ENCODE data around the gene CCL7.

CCL7 gene

GRCh38 chr17:34287875-34288274, 17.9 kb downstream of the CCL7 start:
- DNase-seq (ENCODE audit: low read depth in 2 of 2) = no peak

DNA sequence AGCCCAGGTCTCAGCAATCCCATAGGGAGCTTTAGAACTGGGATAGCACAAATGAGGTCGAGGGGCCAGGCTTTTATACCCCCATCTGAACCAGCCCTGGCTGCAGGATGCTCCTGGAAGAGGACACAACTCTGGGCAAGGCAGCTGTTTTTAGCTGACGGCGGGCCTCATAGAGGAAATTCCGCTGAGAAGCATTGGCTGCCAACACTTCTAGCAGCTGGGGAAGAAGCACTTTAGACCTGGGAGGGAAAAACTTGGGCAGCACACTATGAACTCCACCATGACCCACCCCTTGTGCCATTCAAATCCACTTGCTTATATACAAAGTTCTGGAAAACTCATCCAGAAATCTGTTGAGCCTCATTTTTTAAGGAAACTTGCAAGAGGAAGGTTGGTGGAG, 20.6 kb downstream of the CCL7 start:
- no peak for DNase-seq (ENCODE audit: low read depth in 2 of 2)

- DNase-seq (ENCODE audit: low read depth in 2 of 2) = no peak
Measured at GRCh38 chr17:34291721-34292348, 21.8 kb downstream of the CCL7 start.

DNA sequence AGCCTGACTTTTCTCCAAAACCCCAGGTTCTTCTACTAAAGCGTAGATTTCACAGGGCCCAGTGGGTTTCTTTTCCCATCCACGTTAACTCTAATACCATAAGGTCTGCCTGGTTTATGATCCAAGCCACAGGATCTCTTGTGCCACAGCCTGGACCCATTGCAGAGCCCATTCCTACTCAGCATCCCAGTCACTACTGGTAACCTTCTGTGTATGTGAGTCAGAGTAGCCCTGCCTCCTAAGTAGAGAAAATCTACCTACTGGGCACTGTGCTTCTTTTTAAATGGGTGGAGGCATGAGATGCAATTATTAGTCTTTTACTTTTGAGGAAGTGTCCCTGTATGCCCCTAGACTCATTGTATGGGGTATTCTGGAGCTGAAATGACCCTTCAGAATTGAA, 29.0 kb downstream of the CCL7 start:
- no peak for DNase-seq (ENCODE audit: low read depth in 2 of 2)

GRCh38 chr17:34299956-34300577, 30.0 kb downstream of the CCL7 start:
- no peak for DNase-seq (ENCODE audit: low read depth in 2 of 2)

DNA sequence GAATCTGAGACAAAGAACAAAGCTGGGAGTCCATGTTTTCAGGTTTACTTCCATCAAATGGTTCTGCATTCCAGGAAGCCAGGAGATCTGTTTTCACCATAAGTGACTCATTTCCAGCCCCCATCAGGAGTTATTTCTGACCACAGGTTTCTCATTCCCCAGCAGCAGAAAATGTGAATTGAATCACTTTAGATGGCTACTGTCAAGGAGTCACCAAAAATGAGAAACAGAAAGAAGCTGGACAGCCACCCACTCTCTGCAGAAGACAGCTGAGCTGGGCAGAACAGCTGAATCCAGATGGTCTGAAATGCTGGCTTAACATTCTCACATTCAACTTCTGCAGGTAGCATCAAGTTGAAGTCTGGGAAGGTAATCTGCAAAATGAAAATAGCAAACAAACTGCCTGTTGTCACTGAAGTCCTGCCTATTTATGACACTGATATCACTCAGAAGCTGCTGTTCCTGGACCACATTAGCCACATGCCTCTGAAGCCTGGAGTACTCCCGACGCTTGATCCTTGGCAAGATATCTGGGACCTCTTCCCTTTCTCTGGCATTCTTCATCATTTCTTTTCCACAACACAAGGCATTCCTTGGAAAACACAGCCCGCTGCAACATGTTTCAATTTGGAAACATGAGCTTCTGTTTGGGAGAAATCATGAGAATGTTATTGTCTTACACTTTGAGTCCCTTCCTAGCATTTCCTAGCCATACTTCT, 30.8 kb downstream of the CCL7 start:
- no peak for DNase-seq (ENCODE audit: low read depth in 2 of 2)

DNA sequence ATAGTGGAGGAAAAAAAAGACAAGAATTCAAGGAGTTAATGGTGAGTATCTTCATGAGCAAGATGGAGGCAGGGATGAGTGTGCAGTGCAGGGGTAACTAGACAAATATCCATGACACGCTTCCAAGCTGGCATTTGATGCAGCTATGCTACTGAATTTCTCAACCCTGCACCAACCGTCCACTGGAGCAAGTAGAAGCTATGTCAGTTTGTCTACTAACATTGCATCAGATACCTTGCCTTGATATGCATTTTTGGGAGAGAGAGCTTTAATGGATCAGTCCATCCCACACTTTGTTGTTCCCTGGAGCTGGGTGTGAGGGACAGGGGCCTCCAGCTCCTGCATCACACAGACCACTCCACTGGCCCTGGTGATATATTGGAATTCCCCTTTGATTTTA, 32.0 kb downstream of the CCL7 start:
- DNase-seq (ENCODE audit: low read depth in 2 of 2) = no peak

DNA sequence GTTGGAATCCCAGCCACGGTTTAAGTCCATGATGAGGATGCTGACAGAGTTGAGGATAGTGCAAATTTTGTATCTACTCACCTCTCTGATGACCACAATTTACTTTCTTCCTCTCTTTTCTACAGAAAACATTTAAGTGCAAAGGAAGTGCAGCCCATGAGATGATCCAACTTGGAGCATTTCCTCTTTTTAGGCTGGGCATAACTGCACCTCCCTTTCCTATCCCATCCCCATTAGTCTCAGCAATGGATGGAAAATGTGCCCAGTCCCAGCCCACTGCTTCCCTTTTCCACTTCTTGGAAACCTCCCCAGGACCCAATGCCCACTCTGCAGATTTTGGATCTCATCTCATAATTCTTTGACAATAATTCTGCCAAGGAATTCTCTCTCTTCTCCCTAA, 32.6 kb downstream of the CCL7 start:
- no peak for DNase-seq (ENCODE audit: low read depth in 2 of 2)

DNA sequence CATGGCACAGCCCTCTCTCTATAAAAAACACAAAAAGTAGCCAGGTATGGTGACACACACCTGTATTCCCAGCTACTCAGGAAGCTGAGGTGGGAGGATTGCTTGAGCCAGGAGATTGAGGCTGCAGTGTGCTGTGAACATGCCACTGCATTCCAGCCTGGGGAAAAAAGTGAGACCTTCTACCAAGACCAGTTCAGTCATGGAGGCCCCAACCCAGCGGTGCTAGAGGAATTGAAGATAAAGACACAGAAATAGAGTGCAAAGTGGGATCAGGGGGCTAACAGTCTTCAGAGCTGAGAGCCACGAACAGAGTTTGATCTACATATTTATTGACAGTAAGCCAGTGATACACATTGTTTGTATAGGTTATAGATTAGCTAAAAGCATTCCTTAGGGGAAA, 33.6 kb downstream of the CCL7 start:
- DNase-seq (ENCODE audit: low read depth in 2 of 2) = no peak

GRCh38 chr17:34305061-34305460, 35.0 kb downstream of the CCL7 start:
- no peak for DNase-seq (ENCODE audit: low read depth in 2 of 2)

DNA sequence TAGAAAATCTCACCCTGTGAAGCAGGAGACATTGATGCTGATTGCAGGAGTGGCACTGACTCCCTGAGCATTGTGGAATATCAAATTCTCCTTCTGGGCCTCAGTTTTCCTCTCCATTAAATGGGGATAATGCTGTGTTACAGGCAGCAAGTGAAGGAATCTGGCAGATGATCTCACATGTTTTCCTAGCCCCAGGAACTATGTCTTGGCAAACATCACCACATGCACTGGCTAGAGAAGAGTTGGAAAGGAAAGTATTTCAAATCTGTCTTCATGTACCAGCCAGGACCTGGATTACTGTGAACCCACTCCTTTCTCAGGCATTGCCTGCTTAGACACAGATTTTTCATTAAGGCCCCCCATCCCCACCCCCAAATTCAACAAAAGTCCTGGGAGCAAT, 35.6 kb downstream of the CCL7 start:
- DNase-seq (ENCODE audit: low read depth in 2 of 2) = no peak

GRCh38 chr17:34306466-34306865, 36.4 kb downstream of the CCL7 start:
- no peak for DNase-seq (ENCODE audit: low read depth in 2 of 2)

DNA sequence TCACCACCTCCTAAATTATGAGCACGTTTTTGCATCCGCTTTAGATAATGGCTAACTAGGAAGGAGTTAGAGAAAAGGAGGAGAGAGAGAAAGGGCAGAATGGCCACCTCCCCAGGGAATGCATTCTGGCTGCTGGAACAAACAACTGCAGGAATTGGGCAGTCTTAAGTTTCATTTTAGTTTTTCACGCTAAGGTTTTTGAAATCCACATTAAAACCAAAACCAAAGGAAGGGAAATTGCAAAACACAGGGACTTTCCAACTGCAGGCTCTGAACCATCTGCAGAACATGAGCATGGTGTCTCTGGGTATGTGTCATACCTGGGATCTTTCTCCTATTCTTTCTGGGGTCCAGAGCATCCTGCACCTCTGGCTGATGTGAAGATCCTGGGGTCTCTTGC, 37.1 kb downstream of the CCL7 start:
- DNase-seq (ENCODE audit: low read depth in 2 of 2) = no peak

- DNase-seq (ENCODE audit: low read depth in 2 of 2) = no peak
Measured at GRCh38 chr17:34308371-34308770, 38.4 kb downstream of the CCL7 start.

DNA sequence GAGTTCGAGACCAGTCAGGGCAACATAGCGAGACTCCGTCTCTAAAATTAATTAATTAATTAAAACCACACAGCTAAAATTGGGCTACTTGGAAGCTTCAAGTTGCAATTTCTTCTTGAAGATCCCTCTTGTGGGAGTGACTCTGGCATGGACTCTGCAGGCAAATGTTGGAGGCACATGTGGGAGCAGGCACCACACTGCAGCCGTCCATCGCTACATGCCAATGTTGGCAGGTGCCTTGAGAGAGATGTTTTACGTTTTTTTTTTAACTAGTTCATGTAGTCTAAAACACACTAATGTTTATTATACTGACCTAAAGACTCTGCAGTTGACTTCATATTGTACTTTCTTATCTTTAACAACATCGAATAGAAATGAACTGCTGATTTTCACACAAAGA, 41.3 kb downstream of the CCL7 start:
- no peak for DNase-seq (ENCODE audit: low read depth in 2 of 2)

- no peak for DNase-seq (ENCODE audit: low read depth in 2 of 2)
Measured at GRCh38 chr17:34312080-34312479, 42.1 kb downstream of the CCL7 start.

- no peak for DNase-seq (ENCODE audit: low read depth in 2 of 2)
Measured at GRCh38 chr17:34313164-34313563, 43.1 kb downstream of the CCL7 start.

GRCh38 chr17:34314279-34314678, 44.3 kb downstream of the CCL7 start:
- DNase-seq (ENCODE audit: low read depth in 2 of 2) = no peak

DNA sequence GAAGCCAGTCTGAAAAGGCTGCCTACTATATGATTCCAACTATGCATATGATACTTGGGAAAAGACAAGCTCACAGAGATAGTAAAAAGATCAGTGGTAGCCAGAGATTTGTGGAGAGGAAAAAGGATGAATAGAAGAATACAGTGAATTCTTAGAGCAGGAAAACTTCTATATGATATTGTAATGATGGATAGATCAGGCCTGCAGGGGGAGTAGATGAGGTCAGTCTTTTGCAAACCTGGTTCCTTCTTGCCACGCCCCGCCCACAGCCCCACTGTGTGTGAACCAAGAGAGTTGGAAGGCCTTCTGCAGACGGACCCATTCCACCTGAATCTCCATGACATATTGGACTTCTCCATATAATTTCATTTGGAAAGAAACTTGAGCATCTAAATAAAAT, 48.5 kb downstream of the CCL7 start:
- no peak for DNase-seq (ENCODE audit: low read depth in 2 of 2)

DNA sequence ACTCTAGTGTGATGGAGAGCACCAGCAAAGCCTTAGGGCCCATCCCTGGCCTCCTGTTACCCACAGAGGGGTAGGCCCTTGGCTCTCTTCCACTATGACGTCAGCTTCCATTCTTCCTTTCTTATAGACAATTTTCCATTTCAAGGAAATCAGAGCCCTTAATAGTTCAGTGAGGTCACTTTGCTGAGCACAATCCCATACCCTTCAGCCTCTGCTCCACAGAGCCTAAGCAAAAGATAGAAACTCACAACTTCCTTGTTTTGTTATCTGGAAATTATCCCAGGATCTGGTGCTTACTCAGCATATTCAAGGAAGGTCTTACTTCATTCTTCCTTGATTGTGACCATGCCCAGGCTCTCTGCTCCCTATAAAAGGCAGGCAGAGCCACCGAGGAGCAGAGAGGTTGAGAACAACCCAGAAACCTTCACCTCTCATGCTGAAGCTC, 49.0 kb downstream of the CCL7 start, which contains the start of gene CCL8:
TSS of gene CCL8 (plus strand) at position 397 of the 445 bp plus-strand sequence. CDS start 67 bp downstream, outside the sequence.
- no peak for DNase-seq (ENCODE audit: low read depth in 2 of 2)

All from stimulated activated CD4-positive, alpha-beta T cell treated with anti-CD3 and anti-CD28 coated beads, Interleukin-15, amount 100 ng/mL, for 48 hours (primary cell).